Activated CD4-positive, alpha-beta T cell treated with anti-CD3 and anti-CD28 coated beads for 4 hours (primary cell): ENCODE measurements around the gene KRTAP4-9.
"Not testable (repeated sequence)": the region's sequence is repeated elsewhere in the genome, so short reads cannot be mapped to it uniquely, and the experiment has no call there.

Source experiments
- DNase-seq, 2 donors: peaks; one replicate each; pipeline ENCODE4 v3.0.0-alpha.2; 2020

The KRTAP4-9 gene

GRCh38 chr17:41105347-41105746 is at the start of gene KRTAP4-9:
KRTAP4-9 (plus strand) TSS chr17:41105389; CDS start chr17:41105389, 0 bp downstream.
- not testable (repeated sequence) for DNase-seq

DNA sequence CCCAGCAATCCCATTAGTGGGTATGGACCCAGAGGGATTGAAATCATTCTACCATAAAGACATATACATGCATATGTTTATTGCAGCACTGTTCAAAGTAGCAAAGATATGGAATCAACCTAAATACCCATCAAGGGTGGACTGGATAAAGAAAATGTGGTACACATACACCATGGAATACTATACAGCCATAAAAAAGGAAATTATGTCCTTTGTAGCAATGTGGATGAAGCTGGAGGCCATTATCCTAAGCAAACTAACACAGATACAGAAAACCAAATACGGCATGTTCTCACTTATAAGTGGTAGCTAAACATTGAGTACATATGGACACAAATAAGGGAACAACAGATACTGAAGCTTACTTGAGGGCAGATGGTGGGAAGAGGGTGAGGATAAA is 47.6 kb upstream of the KRTAP4-9 start:
- DNase-seq: no peak

DNA sequence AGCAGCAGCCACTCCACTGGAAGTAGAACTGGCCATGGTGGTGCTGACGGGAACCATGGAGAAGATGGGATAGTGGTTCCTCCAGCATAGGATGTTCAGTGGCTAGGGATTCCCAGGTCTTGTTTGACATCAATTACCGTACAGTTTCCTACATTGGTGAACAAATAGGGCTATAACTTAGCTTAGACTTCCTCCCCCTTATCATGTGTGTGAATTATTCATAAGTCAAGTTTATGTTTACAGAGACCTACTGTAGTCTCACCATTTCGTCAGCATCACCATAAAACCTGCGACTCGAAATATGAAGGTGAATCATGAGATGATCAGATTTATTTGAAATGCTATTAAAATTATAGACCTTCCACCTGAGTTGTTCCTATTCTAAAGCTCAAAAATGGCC is 46.4 kb upstream of the KRTAP4-9 start:
- no peak for DNase-seq

DNA sequence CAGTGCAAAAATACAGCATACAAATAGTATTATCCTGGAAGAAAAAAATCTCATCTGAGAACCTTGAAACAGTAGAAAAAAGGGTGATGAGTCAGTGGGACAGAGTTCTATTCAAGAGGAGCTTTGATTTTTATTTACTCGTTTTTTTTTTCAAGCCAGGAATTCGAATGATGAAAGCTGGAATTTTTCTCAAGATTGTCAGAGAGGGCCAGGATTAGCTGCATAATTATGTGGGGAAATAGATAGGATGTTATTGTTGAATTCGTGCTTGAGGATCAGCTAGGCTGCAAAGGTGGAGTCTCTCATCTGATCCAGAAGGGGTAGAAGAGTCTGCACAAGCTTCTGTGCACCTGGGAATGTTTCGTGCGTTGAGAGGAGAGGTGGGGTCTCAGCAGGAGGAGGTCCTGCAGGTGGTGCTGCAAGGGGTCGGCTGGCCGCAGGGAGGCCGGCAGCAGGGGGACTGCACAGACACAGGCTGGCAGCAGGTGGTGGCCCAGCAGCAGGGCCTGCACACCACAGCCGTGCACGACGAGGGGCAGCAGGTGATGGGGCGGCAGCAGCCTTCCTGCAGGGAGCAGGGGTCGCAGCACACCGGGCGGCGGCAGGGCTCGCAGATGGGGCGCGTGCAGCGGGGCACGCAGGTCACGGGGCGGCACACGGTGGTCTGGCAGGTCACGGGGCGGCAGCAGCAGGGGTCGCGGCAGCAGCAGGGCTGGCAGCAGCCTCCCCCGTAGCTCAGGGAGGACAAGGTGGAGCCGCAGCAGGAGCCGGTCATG is 45.7 kb upstream of the KRTAP4-9 start:
- DNase-seq: not testable (repeated sequence)

- DNase-seq: no peak
Measured at GRCh38 chr17:41060052-41060604, 45.1 kb upstream of the KRTAP4-9 start, which contains the start of gene KRTAP2-3. KRTAP2-3 (minus strand) TSS chr17:41060114; CDS start chr17:41060050, 64 bp downstream.

DNA sequence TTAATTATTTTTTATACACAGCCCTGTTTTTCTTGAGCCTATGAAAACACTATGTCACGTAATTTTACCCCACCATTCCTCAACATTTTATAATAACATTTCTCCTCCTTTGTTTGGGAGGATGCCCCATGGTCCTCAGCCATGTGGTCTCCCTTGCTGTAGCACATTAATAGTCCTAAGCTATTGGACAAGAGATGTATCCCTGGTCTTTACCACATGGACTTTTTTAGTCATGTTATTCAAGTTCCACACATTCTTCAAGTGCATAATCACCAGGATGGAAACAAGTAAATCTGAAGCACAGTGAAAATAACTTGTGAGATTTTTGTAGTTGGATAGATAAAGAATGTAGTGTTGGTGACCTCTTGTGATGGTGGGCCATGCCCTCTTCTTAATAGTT is 43.2 kb upstream of the KRTAP4-9 start:
- DNase-seq: no peak

DNA sequence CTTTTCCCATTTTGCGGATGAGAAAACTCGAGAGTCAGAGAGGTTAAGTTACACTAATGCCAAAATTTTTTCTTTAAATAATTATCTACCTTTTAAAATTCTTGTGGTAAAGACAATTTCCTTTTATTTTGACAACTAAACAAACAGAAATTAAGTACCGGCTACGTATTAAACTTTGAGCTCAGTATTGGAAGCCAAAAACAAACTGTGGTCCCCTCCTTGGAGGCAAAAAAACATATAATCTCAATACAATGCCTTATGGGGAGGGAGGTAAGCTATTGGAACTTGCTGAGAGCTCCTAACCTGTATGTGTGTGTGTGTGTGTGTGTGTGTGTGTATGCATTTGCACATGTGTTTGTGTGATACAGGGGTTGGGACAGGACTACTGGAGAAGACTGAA is 41.7 kb upstream of the KRTAP4-9 start:
- DNase-seq: no peak

DNA sequence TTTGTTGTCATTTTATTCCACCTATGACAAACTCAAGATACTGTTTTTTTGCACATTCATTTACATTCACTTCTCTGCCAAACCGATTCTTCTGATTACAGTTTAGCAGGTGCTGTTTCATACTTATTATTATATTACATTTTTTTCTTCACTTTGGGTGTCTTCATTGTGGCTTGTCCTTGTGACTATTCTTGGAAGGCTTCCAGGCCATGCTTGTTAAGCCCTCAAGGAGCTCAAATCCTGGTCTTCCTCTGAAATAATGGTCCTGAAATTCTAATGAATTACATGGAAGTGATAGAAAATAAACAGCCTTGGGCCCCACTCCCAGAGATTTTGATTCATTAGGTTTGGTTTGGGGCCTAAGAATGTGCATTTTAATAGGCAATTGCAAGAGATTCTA is 40.9 kb upstream of the KRTAP4-9 start:
- DNase-seq: no peak

GRCh38 chr17:41065016-41065689 is 40.0 kb upstream of the KRTAP4-9 start:
- DNase-seq: not testable (repeated sequence)

GRCh38 chr17:41065829-41066624 is 39.2 kb upstream of the KRTAP4-9 start, which contains the start of gene KRTAP2-4:
KRTAP2-4 (minus strand) TSS chr17:41065879; CDS start chr17:41065845, 34 bp downstream.
- DNase-seq: no peak

DNA sequence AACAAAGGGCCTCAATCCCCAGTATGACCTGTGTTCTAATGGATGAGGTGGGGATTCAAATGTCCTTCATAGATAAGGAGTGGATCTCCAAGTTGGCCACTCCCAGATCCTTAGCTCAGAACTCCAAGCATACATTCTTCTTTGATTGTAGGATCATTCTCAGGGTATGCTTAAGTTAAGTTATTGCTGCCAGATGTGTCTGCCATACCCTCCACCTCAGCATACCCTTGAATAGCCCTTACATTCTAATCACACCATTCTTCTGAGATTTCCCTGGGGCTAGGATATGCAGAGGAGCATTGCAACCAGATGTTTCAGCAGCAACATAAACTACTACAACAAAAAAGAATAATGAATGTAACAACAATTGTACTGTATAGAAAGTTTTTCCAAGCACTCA is 37.9 kb upstream of the KRTAP4-9 start:
- DNase-seq: no peak

GRCh38 chr17:41069031-41069430 is 36.2 kb upstream of the KRTAP4-9 start:
- DNase-seq: no peak

DNA sequence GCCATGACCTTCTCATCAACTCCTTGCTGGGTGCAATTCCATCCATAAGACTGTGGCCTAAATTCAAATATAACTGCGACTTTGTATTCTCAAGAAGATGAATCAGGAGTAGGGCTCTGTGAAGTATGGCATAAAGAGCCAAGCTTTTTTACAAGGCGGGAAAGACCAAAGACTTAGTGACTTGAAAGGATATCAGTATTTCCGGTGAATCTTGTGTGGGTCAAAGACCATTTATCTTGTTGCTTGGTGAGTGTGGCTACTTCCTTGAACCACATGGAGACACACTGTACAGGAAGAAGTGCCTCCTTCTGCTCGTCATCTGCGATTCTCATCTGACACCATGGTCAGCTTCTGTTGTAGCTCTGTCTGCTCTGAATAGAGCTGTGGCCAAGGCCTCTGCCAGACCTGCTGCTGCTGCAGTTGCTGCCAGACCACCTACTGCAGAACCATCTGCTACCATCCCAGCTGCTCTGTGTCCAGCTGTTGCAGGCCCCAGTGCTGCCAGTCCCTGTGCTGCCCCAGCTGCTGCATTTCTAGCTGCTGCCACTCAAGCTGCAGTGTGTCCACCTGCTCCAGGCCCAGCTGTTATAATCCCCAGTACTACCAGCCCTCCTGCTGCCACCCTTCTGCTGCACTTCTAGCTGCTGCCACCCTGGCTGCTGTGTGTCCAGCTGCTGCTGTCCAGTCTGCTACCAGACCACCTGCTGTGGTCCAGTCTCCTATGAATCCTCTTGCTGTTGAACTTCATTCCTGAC is 33.4 kb upstream of the KRTAP4-9 start:
- no peak for DNase-seq

GRCh38 chr17:41073676-41074075 is 31.5 kb upstream of the KRTAP4-9 start:
- DNase-seq: no peak

GRCh38 chr17:41076788-41077187 is 28.4 kb upstream of the KRTAP4-9 start:
- DNase-seq: no peak

- no peak for DNase-seq
Measured at GRCh38 chr17:41082626-41083025, 22.6 kb upstream of the KRTAP4-9 start.

- DNase-seq: not testable (repeated sequence)
Measured at GRCh38 chr17:41083427-41083826, 21.8 kb upstream of the KRTAP4-9 start.

- not testable (repeated sequence) for DNase-seq
Measured at GRCh38 chr17:41084100-41084856, 20.9 kb upstream of the KRTAP4-9 start, which contains the start of gene KRTAP4-7. KRTAP4-7 (plus strand) TSS chr17:41084150; CDS start chr17:41084207, 57 bp downstream.

- DNase-seq: not testable (repeated sequence)
Measured at GRCh38 chr17:41088760-41089352, 16.3 kb upstream of the KRTAP4-9 start.

DNA sequence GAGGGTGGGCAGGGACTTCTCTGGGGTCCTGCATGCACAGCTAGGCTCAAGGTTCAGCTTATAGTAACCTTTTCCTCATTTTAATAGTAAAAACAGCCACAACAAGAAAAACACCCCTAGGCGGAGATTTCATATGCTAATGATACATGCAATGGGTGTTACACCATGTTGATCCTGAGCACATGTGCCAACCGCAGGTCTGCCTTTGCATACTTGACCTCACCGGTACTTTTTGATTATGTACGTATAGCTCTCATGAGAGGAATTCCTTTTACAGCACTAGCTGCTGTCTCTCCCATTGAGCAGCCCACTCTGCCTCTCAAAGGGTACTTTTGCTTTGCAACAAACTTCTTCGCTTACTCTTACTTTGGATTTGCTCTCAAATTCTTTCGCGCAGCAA is 9.1 kb upstream of the KRTAP4-9 start:
- DNase-seq: no peak

- DNase-seq: no peak
Measured at GRCh38 chr17:41098042-41098441, 7.1 kb upstream of the KRTAP4-9 start, which contains the start of gene KRTAP4-8. KRTAP4-8 (minus strand) TSS chr17:41098142; CDS start chr17:41098084, 58 bp downstream.
